Jurkat, Clone E6-1 (cell line): ENCODE measurements around the gene SRM.
"Not testable (repeated sequence)": the region's sequence is repeated elsewhere in the genome, so short reads cannot be mapped to it uniquely, and the experiment has no call there.

ENCODE experiments used
- DNase-seq: peaks from one replicate; pipeline ENCODE4 v3.0.0-alpha.2; 2011; ENCODE audit warnings: low read depth, low spot score
- H3K4me3 ChIP-seq: 2 replicates; pipeline ENCODE4 v1.5.1; 2011; ENCODE audit warnings: mild to moderate bottlenecking, low read length, control low read depth, moderate library complexity

SRM gene

DNA sequence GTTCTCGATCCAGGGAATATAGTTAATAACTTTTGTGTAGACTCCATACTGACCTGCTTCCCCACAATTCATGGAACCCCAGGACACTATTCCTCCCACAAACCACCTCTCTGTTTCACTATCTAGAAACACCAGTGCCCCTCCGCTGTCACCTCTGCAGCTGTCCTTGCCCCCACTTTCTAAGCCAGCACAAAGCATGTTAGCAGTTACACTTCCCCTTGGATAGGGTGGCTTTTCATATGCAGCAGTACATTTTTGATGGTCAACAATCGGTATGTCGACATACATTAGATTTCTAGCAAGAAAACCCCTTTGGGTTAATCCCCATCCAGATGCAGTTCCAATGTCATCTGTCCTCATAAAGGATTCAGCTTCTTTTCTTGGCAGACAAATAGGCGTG lies 32.9 kb downstream of the SRM start:
- no peak for DNase-seq
- no peak overlapping the region for H3K4me3 ChIP-seq

DNA sequence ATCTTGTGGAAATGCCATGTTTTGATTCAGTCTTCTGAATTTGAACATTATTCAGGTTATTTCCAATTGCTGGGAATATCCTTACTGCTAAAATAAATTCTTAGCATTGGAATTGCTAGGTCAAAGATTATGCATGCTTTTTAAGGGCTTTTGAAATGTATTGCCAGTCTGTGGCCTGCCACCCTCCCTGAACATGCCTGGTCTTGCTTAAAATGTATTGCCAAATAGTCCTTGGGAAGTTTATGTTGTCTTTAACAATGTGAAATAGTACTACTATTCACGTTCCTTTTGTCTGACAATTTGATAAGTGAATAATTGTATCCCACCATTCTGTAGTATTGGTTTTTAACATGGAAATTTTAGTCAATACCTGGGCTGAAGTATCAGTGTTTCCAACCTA lies 33.8 kb downstream of the SRM start:
- no peak for DNase-seq
- H3K4me3 ChIP-seq: no peak overlapping the region

DNA sequence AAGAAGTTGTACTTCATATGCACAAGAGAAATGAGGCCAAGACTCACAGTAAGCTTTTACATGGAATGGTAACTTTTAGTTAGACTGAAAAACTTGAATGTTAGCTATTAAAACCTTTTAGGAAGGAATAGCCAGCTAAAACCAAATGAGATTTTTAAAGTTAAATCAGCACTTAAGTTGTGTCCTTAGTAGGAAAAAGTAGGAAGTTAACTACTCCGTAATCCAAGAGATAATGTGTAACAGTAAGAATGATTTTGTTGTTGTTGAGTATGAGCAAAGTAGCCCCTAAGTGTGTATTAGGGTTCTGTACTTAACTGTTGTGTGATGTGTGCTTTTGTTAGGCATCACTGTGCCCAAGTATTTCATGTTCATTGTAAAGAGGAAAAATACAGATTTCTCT lies 34.2 kb downstream of the SRM start:
- no peak overlapping the region for H3K4me3 ChIP-seq
- DNase-seq: no peak

DNA sequence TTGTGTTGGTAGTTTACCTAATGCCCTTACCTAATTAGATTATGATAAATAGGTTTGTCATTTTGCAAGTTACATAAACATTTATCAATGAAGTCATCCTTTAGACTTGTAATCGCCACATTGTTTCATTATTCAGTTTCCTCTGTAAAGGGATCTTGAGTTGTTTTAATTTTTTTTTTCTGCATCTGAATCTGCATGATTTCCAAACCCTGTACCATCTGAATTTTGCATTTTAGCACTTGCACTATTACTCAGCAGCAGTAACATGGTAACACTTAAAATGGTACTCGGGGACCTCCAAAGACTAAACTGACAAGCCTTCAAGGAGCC lies 35.0 kb downstream of the SRM start:
- no peak overlapping the region for H3K4me3 ChIP-seq
- no peak for DNase-seq

DNA sequence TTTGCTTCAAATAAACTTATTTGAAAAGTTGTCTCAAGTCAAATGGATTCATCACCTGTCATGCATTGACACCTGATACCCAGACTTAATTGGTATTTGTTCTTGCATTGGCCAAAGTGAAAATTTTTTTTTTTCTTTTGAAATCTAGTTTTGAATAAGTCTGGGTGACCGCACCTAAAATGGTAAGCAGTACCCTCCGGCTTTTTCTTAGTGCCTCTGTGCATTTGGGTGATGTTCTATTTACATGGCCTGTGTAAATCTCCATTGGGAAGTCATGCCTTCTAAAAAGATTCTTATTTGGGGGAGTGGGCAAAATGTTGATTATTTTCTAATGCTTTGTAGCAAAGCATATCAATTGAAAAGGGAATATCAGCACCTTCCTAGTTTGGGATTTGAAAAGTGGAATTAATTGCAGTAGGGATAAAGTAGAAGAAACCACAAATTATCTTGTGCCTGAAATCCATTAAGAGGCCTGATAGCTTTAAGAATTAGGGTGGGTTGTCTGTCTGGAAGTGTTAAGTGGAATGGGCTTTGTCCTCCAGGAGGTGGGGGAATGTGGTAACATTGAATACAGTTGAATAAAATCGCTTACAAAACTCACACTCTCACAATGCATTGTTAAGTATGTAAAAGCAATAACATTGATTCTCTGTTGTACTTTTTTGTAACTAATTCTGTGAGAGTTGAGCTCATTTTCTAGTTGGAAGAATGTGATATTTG lies 35.5 kb downstream of the SRM start:
- H3K4me3 ChIP-seq: no peak overlapping the region
- DNase-seq: no peak

DNA sequence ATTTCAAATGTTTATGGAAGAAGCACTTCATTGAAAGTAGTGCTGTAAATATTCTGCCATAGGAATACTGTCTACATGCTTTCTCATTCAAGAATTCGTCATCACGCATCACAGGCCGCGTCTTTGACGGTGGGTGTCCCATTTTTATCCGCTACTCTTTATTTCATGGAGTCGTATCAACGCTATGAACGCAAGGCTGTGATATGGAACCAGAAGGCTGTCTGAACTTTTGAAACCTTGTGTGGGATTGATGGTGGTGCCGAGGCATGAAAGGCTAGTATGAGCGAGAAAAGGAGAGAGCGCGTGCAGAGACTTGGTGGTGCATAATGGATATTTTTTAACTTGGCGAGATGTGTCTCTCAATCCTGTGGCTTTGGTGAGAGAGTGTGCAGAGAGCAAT lies 36.6 kb downstream of the SRM start:
- no peak overlapping the region for H3K4me3 ChIP-seq
- DNase-seq: no peak

DNA sequence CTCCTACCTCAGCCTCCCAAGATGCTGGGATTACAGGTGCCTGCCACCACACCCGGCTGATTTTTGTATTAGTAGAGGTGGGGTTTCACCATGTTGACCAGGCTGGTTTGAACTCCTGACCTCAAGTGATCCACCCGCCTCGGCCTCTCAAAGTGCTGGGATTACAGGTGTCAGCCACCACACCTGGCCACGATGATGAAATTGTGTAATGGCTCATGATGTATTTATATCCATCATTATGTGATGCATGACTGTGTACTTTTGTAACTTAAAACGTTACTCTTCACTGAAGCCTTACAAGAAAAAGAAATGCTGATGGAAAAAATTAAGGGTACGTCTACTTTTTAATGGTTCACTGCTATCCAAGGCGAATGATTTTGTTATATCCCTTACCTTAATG lies 39.8 kb downstream of the SRM start:
- no peak overlapping the region for H3K4me3 ChIP-seq
- DNase-seq: no peak

DNA sequence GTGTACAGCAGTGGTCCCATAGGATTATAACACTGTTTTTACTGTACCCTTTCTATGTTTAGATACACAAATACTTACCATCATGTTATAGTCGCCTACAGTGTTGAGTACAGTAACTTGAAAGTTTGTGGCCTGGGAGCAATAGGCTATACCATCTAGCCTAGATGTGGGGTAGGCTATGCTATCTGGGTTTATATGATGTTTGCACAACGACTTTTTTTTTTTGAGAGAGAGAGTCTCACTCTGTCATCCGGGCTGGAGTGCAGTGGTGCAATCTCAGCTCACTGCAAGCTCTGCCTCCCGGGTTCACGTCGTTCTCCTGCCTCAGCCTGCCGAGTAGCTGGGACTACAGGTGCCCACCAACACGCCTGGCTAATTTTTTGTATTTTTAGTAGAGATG lies 40.5 kb downstream of the SRM start:
- H3K4me3 ChIP-seq, DNase-seq: not testable (repeated sequence)

DNA sequence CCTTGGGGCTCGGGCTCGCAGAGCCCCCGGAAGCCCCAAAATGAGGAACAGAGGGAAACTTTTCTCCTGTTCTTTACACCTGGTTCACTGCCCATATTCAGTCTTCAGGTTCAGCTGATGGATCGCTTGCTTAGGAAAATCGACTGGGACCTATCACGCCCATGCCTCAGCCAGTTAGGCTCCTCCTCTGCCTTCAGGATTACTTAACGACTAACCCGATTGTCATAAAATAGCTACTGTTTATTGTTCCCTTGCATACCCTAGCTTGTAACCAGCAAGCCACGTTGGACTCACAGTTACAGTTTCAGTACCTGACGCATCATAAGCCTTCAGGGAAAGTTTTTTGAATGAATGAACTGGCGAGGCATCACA lies 46.7 kb downstream of the SRM start:
- H3K4me3 ChIP-seq: peak overlapping the region; percentile 94
- no peak for DNase-seq

DNA sequence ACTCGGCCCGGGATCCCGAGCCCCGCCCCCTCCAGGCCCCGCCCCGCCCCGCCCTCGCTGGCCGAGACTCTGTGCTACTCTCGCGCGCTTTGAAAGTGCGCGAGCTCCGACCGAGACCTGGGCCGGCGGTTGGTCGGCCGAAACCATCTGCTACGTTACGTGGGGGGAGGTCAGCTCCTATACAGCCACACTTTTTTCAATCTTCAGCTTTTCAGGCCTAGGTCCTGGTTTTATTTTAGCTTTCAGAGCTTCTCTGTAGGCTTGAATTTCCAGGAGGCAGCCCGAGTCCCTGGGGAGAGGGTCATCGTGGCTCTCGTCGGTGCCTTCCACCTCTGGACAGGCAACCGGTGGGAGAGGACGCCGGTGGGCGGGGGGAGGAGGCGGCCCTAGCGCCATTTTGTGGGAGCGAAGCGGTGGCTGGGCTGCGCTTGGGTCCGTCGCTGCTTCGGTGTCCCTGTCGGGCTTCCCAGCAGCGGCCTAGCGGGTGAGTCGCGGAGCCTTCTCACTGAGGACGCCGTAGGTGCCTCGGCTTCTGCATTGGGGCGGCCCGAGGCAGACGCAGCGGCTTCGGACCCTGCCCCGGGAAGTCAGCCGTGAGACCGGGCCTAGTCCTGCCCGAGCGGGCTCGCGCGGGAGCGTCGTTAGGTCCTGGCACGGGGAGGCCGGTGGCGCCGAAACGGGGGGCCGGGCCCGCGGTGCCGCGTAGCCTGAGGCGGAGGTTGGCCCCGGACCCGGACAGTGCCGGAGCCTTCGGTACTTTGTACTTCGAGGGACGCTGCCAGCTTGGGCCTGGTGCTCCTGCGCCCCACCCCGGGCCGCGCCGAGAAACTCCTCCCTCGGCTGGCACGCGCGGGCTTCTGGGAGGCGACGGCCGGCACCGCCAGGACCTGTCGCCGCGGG lies 47.3 kb downstream of the SRM start, which contains the start of gene TARDBP:
Gene TARDBP, plus strand, starts transcription at position 395 of the 900 bp plus-strand sequence. CDS start 1,074 bp downstream, outside the sequence.
- H3K4me3 ChIP-seq: peak within 1 kb of the TSS; percentile 94
- DNase-seq: peak; percentile 80
